Naive thymus-derived CD8-positive, alpha-beta T cell (primary cell): ENCODE measurements around the gene HAP1. TPM values are rescaled to one million over a fixed set of nuclear protein-coding genes. Genes with fewer than 3 reads are reported as not detected.
A peak's percentile ranks its signal among the peaks of the same experiment; 100 is the strongest.

Source experiments
- ATAC-seq, 2 donors: fragments of 150-1000 bp; cut with Tn5 transposase in 1 of 2; sonication (Bioruptor Pico), chemical (Tn5 transposase) in 1 of 2; 1 replicate in 1 of 2; 2 replicates in 1 of 2; pipeline ENCODE4 v1.10.0; 2021; ENCODE audit warnings: mild to moderate bottlenecking in 2 of 2, moderate library complexity in 2 of 2
- POLR2A ChIA-PET: fragments of 350-600 bp; sonication (Branson Sonifier 250); formaldehyde crosslinking; loops from one replicate; lab custom pipeline; 2021; ENCODE audit warnings: antibody characterized with exemption; lab: Charles Lee
- DNase-seq, 10 donors: peaks; one replicate each; pipeline versions ENCODE4 v3.0.0 to v3.0.0-alpha.2; 2020 to 2022
- H3K27ac Mint-ChIP-seq, 10 donors: one replicate each; pipeline ENCODE4 v1.8.0; 2020 to 2022; ENCODE audit warnings: mild to moderate bottlenecking in 10 of 10, mixed read lengths in 10 of 10, moderate library complexity in 4 of 10, inconsistent platforms in 1 of 10
- H3K27me3 Mint-ChIP-seq, 5 donors: one replicate each; pipeline ENCODE4 v1.8.0; 2021 to 2022; ENCODE audit warnings: mixed read lengths in 5 of 5
- H3K36me3 Mint-ChIP-seq, 3 donors: one replicate each; pipeline ENCODE4 v1.8.0; 2020 to 2022; ENCODE audit warnings: mixed read lengths in 3 of 3, mild to moderate bottlenecking in 2 of 3, inconsistent platforms in 1 of 3
- H3K4me1 Mint-ChIP-seq, 4 donors: one replicate each; pipeline ENCODE4 v1.8.0; 2021 to 2022; ENCODE audit warnings: mixed read lengths in 4 of 4
- H3K4me3 Mint-ChIP-seq, 10 donors: one replicate each; pipeline ENCODE4 v1.8.0; 2020 to 2022; ENCODE audit warnings: mild to moderate bottlenecking in 10 of 10, mixed read lengths in 10 of 10, moderate library complexity in 6 of 10, inconsistent platforms in 1 of 10
- H3K9me3 Mint-ChIP-seq, 9 donors: one replicate each; pipeline ENCODE4 v1.8.0; 2020 to 2022; ENCODE audit warnings: mixed read lengths in 9 of 9, mild to moderate bottlenecking in 3 of 9, inconsistent platforms in 1 of 9, moderate library complexity in 1 of 9
- polyA plus RNA-seq, 3 donors: library from polyadenylated mRNA; unstranded; fragments of 300-500 nt; fragmentation: Illumina TruSeq; gene quantifications; one replicate each; pipeline ENCODE4 v1.2.3, GENCODE V29; 2021
- total RNA-seq, 8 experiments: library from RNA in 2 of 8; stranded (reverse) in 2 of 8; gene quantifications; one replicate each; pipeline ENCODE4 v1.2.3 and lab custom pipeline; 2021 to 2026

The HAP1 gene
- total and polyA plus RNA-seq, 5 experiments from 2014 or later: 0.11 TPM; not detected in 4

DNA sequence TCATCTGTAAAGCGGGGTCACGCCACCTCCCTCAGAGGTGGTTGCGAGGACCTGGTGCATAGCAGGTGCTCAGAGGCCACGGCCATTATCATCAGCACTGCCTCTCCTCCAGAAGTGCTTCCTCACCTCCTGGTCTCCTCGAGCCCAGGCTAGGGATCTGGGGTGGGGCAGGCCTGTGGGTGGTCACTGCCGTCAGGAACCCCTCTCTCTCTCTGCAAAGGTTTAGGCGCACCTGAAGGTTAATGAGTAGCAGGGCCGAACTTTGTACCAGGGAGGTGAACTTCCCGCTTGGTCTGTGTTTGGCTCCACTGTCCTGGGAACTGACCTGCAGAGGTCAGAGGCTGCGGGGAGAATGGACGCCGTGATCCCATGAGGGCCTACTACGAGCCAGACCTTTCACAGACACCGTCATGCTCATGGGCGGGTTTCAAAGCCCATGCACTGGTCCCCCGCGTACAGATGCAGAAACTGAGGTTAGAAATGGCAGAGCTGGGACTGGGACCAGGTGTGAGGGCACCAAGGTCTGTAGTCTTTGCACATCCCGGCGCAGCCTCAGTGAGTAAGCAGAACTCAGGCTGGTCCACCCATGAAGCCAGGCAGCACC, 38.2 kb upstream of the HAP1 start:
- no peaks in the 10 kb centered on the region for H3K36me3 Mint-ChIP-seq
- H3K4me1 Mint-ChIP-seq: peaks cover 4 to 8% (median 6%) of the 10 kb centered on the region in 4 donors
- POLR2A ChIA-PET: interaction anchor here (0.6 kb wide), 1 partner anchor 18 kb away, joined by 6 read pairs; no protein-coding TSS in a partner anchor
- DNase-seq (no peak), ATAC-seq (no peak)
- no peaks in the 10 kb centered on the region for H3K9me3 Mint-ChIP-seq
- peaks cover 0 to 1% (median 0%) of the 10 kb centered on the region in 5 donors for H3K27me3 Mint-ChIP-seq
- no peak overlapping the region for H3K27ac Mint-ChIP-seq
- H3K4me3 Mint-ChIP-seq: no peak overlapping the region

DNA sequence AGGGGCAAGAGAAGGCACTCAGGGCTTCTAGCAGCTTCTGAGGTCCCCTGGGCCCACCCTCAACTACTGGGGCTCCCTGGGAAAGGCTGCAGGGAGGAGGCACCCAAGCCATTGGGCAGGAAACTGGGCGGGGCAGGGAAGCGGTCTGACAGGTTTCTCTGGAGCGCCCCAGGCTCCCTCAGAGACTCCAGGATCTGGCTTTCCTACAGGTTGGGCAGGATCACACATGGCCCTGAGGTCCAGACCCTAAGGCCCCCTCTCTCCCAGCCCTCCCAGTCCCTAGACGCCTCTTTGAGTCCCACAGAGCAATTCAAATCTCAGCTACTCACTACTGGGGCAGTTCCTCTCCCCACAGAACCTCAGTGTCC, 37.8 kb upstream of the HAP1 start:
- Mint-ChIP-seq H3K4me3 (no peak overlapping the region), H3K36me3 (no peaks in the 10 kb centered on the region), H3K27ac (no peak overlapping the region), H3K9me3 (no peaks in the 10 kb centered on the region), H3K4me1 (peaks cover 4 to 8% (median 6%) of the 10 kb centered on the region in 4 donors), H3K27me3 (peaks cover 0 to 1% (median 0%) of the 10 kb centered on the region in 5 donors)
- DNase-seq (no peak), ATAC-seq (no peak)
- POLR2A ChIA-PET: interaction anchor here (0.6 kb wide), 1 partner anchor 18 kb away, joined by 6 read pairs; no protein-coding TSS in a partner anchor

DNA sequence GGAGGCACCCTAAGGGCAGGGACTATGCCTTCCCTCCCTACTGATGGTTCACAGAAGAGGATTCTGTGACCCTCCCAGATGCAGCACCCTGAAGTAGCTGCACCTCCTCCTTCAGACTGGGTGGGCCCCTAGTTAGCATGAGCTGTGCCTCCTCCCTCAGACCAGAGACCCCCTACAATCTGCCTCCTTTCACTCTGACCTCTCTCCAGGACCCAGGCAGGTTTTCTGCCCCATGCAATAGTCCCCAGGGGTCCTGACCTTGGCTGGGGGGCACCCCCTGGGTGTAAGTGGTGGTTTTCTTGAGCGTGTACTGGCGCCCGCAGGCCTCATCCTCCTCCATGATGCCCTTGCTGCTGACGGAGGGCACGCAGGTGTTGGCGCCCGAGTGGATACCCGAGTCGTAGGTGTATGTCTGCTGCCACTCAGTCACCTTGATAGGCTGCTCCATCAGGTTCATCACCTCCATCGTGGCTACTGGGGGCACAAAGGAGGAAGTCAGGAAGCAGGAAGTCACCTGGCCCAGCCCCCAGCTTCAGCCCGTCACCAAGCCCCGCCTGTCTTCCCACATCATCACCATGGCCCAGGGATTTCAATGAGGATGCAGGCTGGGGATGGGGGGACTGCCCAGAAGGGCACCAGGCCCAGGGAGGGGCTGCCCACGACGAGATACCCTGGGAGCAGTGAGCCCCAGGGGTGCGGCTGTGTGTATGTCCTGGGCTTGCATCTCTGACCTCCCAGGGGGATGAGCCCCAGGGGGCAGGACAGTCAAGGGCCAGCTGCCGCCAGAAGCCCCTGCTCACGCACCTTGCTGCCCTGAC, 37.2 kb upstream of the HAP1 start:
- Mint-ChIP-seq H3K4me3 (peak overlapping the region in 2 of 10 donors; percentile 24 to 37), H3K27me3 (peaks cover 0 to 1% (median 0%) of the 10 kb centered on the region in 5 donors), H3K27ac (peak overlapping the region in 5 of 10 donors; percentile 24 to 80 (median 43)), H3K9me3 (no peaks in the 10 kb centered on the region), H3K36me3 (no peaks in the 10 kb centered on the region), H3K4me1 (peaks cover 4 to 8% (median 6%) of the 10 kb centered on the region in 4 donors)
- POLR2A ChIA-PET: interaction anchor here (0.6 kb wide), 1 partner anchor 19 kb away, joined by 6 read pairs; no protein-coding TSS in a partner anchor
- DNase-seq: no peak
- no peak for ATAC-seq

DNA sequence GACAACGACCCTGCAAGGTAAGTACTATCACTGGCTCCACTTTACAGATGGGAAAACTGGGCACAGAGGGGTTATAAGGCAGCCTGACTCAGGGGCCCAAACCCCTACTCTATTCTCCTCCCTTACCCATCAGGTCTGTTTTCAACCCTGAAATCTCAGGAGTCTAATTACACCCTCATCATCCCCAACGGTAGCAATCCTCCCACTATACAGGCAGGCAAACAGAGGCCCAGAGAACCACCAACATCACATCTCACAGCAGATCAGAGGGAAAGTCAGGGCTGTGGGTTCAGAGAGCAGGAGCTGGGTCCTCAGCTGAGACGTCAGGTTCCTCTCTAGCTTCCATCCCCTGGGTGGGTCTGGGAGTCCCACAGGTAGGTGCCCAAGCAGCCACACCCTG, 35.5 kb upstream of the HAP1 start:
- ATAC-seq (no peak), DNase-seq (no peak)
- POLR2A ChIA-PET: interaction anchor here (0.5 kb wide), 1 partner anchor 27 kb away, joined by 4 read pairs; no protein-coding TSS in a partner anchor
- H3K4me3 Mint-ChIP-seq: no peak overlapping the region
- peaks cover 0 to 3% (median 0%) of the 10 kb centered on the region in 3 donors for H3K36me3 Mint-ChIP-seq
- peaks cover 4 to 8% (median 6%) of the 10 kb centered on the region in 4 donors for H3K4me1 Mint-ChIP-seq
- H3K9me3 Mint-ChIP-seq: no peaks in the 10 kb centered on the region
- H3K27me3 Mint-ChIP-seq: peaks cover 0 to 1% (median 0%) of the 10 kb centered on the region in 5 donors
- no peak overlapping the region for H3K27ac Mint-ChIP-seq

DNA sequence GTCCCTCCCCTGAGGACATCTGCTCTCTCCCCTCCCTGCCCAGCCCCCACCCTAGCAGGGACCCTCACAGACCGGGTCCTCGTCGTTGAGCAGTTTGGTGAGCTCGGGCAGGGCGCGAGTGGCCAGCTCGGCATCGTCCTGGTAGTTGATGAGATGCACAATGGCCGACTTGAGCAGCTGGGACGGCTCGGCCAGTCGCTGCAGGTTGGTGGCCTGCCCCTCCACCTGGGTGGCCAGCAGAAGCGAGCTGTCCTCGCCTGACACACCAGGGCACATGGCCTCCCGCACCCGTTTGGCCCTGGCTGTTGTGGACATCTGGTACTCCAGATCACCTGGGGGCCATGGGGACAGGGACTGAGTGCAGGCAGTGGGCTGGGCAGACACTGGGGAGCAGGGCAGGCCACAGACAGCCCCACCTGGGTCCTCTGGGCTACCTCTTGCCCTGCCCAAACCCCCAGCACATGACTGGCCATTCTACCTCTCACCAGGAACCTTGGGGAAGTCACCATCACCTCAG, 35.0 kb upstream of the HAP1 start:
- no peak for DNase-seq
- Mint-ChIP-seq H3K27ac (no peak overlapping the region), H3K4me1 (peaks cover 4 to 8% (median 6%) of the 10 kb centered on the region in 4 donors), H3K36me3 (peaks cover 0 to 3% (median 0%) of the 10 kb centered on the region in 3 donors), H3K9me3 (no peaks in the 10 kb centered on the region), H3K27me3 (peaks cover 0 to 1% (median 0%) of the 10 kb centered on the region in 5 donors), H3K4me3 (no peak overlapping the region)
- no peak for ATAC-seq
- POLR2A ChIA-PET: interaction anchor here (0.5 kb wide), 1 partner anchor 28 kb away, joined by 4 read pairs; no protein-coding TSS in a partner anchor

DNA sequence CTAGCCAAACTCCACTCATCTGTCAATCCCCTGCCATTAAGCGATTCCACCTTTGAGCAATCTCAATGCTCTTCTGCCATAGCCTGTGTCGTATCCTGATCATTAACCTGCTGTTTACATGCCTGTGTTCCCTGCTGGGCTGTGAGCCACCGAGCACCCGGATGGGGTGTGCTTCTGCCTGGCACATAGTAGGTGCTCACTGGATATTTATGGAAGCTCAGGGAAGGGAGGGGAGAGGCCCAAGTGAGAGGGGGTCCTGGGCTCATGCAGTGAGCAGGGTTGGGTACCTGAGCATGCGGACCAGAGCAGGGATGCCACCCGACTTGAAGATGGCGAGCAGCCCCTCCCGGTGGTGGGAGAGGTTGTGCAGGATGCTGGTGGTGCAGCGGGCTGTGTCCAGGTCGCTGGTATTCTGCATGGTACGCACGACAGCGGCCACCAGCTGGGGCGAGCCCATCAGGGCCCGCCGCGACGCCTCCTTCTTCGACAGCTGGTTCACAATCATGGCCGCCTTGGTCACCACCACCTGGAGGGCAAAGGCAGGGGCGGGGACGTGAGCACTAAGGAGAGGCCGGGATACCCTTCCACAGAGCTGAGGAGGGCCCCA, 34.3 kb upstream of the HAP1 start:
- POLR2A ChIA-PET: no interaction called here
- H3K36me3 Mint-ChIP-seq: peaks cover 0 to 3% (median 0%) of the 10 kb centered on the region in 3 donors
- ATAC-seq: no peak
- no peak overlapping the region for H3K4me3 Mint-ChIP-seq
- H3K27ac Mint-ChIP-seq: no peak overlapping the region
- peaks cover 4 to 8% (median 6%) of the 10 kb centered on the region in 4 donors for H3K4me1 Mint-ChIP-seq
- no peaks in the 10 kb centered on the region for H3K9me3 Mint-ChIP-seq
- peaks cover 0 to 1% (median 0%) of the 10 kb centered on the region in 5 donors for H3K27me3 Mint-ChIP-seq
- no peak for DNase-seq

DNA sequence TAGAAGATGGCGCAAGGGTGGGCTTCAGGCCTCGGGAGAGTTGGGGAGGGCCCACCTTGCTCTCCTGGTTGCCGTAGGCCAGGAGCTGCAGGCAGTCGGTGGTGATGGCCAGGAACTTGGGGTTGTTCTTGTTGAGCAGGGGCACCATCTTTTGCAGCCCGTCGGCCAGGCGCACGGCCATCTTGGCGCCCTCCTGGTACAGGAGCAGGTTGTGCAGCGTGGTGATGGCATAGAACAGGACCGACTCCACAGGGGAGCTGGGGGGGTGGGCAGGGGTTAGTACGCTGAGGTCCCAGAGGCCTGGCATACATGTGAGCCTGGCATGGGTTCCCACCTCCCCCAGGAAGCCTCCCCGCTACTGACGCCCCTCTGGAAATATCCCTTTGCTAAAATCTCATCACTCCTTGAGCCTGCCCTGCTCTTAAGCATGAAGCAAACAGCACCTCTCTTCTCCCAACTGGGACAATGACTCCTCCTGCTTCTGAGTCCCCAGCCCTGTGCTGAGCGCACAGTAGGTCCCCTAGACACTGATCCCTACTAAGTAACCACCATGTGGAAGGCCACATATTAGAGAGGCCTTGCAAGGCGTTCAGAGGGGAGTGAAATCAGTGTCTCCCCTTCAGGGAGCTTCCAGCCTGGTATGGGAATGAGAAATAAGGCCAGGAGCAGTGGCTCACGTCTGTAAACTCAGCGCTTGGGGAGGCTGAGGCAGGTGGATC, 33.0 kb upstream of the HAP1 start:
- Mint-ChIP-seq H3K4me1 (peaks cover 4 to 7% (median 6%) of the 10 kb centered on the region in 4 donors), H3K36me3 (peaks cover 0 to 3% (median 0%) of the 10 kb centered on the region in 3 donors), H3K27me3 (no peaks in the 10 kb centered on the region), H3K4me3 (no peak overlapping the region), H3K9me3 (no peaks in the 10 kb centered on the region), H3K27ac (no peak overlapping the region)
- DNase-seq: no peak
- POLR2A ChIA-PET: interaction anchor here (0.5 to 0.7 kb wide), 2 partner anchors 34 to 1446 kb away, joined by 4 to 5 read pairs; no protein-coding TSS in a partner anchor
- ATAC-seq: no peak

DNA sequence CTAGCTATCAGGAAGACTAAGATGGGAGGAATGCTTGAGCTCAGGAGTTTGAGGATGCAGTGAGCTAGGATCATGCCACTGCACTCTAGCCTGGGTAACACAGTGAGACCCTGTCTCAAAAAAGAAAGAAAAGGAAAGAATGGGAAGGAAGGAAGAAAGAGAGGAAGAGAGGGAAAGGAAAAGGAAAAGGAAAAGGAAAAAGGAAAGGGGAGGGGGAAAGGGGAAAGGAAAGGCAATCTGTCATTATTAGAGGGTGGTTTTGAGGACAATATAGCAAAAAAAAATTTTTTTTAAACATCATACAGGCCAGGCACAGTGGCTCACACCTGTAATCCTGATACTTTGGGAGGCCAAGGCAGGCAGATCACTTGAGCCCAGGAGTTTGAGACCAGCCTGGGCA, 31.7 kb upstream of the HAP1 start:
- no peaks in the 10 kb centered on the region for H3K9me3 Mint-ChIP-seq
- H3K4me3 Mint-ChIP-seq: no peak overlapping the region
- DNase-seq: no peak
- H3K36me3 Mint-ChIP-seq: peaks cover 0 to 3% (median 0%) of the 10 kb centered on the region in 3 donors
- no peaks in the 10 kb centered on the region for H3K27me3 Mint-ChIP-seq
- ATAC-seq: no peak
- POLR2A ChIA-PET: no interaction called here
- H3K4me1 Mint-ChIP-seq: peaks cover 0 to 3% (median 2%) of the 10 kb centered on the region in 4 donors
- no peak overlapping the region for H3K27ac Mint-ChIP-seq

DNA sequence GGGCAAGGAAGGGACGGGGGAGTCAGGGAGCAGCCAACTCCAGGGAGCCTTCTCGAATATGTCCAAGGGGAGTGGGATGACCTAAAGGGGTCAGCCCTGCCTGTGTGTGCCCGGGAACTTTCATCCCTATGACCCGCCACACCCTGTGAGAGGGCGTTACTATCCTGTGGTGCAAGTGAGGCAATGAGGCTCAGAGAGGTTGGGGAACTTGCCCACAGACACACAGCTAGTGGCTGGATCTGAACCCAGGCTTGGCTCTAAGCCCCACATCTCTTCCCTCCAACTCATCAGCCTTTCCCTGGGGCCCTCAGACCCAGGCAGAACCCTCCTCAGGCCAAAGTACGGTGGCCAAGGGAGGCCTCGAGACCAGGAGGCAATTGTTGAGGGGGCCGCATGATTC, 28.9 kb upstream of the HAP1 start:
- peak overlapping the region in 1 of 10 donors; percentile 65 for H3K27ac Mint-ChIP-seq
- H3K36me3 Mint-ChIP-seq: peaks cover 0 to 3% (median 0%) of the 10 kb centered on the region in 3 donors
- no peak for DNase-seq

DNA sequence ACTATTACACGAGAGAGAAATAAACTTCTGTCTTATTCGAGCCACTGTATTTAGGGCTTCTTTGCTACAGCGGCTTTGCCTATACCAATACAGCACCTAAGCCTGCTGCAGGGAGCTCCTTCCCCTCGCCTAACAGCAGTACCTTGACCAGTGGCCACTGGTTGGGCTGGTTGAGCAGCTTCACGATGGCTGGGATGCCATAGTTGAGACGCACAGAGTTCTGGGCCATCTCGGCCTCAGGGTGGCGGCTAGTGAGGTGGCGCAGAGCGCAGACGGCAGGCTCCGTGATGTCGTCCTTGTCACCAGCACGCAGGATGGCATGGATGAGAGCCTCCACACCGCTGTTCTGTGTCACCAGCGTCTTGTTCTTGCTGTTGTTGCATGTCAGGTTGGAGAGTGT, 28.4 kb upstream of the HAP1 start:
- DNase-seq (no peak), ATAC-seq (no peak)
- Mint-ChIP-seq H3K4me3 (no peak overlapping the region), H3K27ac (no peak overlapping the region), H3K27me3 (no peaks in the 10 kb centered on the region), H3K9me3 (no peaks in the 10 kb centered on the region), H3K36me3 (peaks cover 0 to 3% (median 0%) of the 10 kb centered on the region in 3 donors), H3K4me1 (peaks cover 0 to 7% (median under 1%) of the 10 kb centered on the region in 4 donors)
- POLR2A ChIA-PET: no interaction called here

More for the DNA sequence above, 28.9 kb upstream of the HAP1 start:
- Mint-ChIP-seq H3K27me3 (no peaks in the 10 kb centered on the region), H3K4me1 (peaks cover 0 to 7% (median under 1%) of the 10 kb centered on the region in 4 donors), H3K4me3 (no peak overlapping the region), H3K9me3 (no peaks in the 10 kb centered on the region)
- POLR2A ChIA-PET: no interaction called here
- ATAC-seq: no peak

DNA sequence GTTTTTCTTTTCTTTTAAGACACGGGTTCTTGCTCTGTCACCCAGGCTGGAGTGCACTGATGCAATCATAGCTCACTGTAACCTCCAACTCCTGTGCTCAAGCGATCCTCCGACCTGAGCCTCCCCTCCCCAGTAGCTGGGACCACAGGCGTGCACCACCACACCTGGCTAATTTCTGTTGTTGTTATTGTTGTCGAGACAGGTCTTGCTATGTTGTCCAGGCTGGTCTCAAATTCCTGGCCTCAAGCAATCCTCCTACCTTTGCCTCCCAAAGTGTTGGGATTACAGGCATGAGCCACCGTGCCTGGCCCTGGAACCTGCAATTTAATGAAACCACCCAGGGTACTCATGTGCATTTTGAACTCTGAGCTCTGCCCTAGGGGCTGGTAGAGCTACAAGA, 27.9 kb upstream of the HAP1 start:
- DNase-seq: no peak
- POLR2A ChIA-PET: no interaction called here
- H3K27ac Mint-ChIP-seq: peak overlapping the region in 1 of 10 donors; percentile 71
- no peak for ATAC-seq
- peaks cover 0 to 3% (median 0%) of the 10 kb centered on the region in 3 donors for H3K36me3 Mint-ChIP-seq
- H3K4me1 Mint-ChIP-seq: peaks cover 0 to 7% (median under 1%) of the 10 kb centered on the region in 4 donors
- no peaks in the 10 kb centered on the region for H3K9me3 Mint-ChIP-seq
- H3K4me3 Mint-ChIP-seq: no peak overlapping the region
- no peaks in the 10 kb centered on the region for H3K27me3 Mint-ChIP-seq

DNA sequence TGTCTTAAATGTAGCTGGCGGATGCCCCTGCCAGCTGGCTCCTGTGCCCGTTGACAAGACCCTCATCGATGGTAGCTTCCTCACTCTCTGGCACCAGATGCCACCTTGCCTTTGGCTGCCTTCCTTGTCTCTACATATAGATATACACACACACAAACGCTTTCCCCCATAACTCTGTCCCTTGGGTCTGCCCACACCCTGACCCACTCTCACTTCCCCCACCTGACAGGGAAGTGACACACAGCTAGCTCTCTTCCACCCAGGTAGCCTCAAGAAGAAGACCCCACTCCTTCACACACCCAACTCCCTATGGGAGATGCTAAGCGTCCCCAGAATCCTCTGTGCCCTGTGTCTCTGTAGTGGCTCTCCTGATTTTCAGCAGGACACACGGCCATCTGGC, 26.4 kb upstream of the HAP1 start:
- Mint-ChIP-seq H3K27ac (no peak overlapping the region), H3K27me3 (no peaks in the 10 kb centered on the region), H3K4me1 (peaks cover 0 to 7% (median under 1%) of the 10 kb centered on the region in 4 donors), H3K36me3 (no peaks in the 10 kb centered on the region), H3K4me3 (no peak overlapping the region), H3K9me3 (no peaks in the 10 kb centered on the region)
- no peak for ATAC-seq
- POLR2A ChIA-PET: no interaction called here
- DNase-seq: no peak
